COLO829 (cell line): ENCODE measurements around the gene IGDCC3.

Experiments
- DNase-seq: peaks from one replicate; pipeline ENCODE4 v3.0.0; 2012; ENCODE audit warnings: low spot score

The IGDCC3 gene

GRCh38 chr15:65289261-65289854, 88.4 kb downstream of the IGDCC3 start:
- DNase-seq: no peak

- no peak for DNase-seq
These were observed 90.3 kb downstream of the IGDCC3 start for GRCh38 chr15:65287520-65287855.

DNA sequence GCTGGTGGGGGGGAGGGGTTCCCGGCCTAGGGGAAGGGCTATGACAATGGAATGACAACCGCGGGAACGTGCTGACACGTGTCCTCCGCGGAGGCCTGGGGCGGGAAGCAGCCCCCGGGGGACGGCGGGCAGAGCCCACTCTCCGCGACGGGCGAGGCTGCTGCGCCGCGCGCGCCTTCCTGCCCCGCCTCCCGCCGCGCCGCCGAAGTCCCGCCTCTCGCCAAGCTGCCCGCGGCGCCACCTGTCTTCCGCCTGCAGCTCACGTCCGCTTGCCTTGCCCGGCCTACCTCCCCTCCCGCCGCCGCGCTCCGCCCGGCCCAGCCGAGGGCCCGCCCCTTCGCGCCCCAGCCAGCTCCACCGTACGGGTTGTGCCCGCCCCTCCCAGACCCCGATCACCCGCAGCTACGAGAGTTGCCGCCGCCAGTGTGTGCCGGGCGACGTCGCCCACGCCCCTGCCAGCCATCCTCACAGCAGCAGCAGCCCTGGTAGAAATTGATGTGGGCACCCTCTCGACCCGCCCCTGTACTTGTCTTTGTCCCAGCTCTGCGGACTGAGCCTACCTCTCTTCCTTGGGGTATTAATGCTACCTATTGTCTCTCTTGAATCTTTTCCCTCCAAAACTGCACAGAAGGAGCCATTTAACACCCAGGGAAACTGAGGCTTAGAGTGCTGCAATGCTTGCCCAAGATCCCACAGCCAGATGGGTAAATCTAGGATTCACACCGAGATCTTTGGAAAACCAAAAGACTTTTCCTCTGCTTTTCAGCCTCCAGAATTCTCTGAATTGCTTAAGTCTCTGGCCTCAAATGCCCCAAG, 90.9 kb downstream of the IGDCC3 start, which contains the start of gene PARP16:
Gene PARP16, minus strand, starts transcription at position 180 of the 816 bp plus-strand sequence. CDS start 457 bp downstream, outside the sequence.
- DNase-seq: no peak

DNA sequence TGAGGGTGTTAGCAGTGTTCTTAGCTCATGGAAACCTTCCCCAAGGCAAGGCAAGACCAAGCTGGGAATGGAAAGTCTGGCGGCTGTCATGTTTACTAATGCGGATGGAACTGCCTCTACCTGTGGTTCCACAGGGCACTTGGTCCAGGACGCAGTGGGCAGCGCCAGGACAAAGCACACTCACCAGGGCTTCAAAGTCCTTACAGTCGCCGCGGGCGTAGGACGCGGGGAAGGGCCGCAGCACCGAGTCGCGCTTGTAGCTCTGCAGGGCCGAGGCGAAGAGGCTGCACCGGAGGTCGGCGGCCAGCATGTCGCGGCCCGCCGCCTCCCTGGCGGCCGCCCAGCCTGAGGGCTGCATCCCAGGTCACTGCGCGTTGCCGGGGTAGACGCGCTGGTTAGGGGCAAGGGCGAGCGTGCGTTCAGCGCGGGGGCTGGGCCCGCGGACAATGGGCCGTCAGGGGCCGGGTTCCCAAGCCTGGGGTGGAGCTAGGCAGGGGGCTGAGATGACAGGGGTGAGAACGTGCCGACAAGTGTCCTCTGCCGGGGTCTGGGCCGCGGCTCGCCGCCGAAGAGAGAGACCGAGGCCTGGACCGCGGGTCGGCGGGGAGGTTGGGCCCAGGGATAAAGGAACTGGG, 91.6 kb downstream of the IGDCC3 start:
- DNase-seq: no peak

DNA sequence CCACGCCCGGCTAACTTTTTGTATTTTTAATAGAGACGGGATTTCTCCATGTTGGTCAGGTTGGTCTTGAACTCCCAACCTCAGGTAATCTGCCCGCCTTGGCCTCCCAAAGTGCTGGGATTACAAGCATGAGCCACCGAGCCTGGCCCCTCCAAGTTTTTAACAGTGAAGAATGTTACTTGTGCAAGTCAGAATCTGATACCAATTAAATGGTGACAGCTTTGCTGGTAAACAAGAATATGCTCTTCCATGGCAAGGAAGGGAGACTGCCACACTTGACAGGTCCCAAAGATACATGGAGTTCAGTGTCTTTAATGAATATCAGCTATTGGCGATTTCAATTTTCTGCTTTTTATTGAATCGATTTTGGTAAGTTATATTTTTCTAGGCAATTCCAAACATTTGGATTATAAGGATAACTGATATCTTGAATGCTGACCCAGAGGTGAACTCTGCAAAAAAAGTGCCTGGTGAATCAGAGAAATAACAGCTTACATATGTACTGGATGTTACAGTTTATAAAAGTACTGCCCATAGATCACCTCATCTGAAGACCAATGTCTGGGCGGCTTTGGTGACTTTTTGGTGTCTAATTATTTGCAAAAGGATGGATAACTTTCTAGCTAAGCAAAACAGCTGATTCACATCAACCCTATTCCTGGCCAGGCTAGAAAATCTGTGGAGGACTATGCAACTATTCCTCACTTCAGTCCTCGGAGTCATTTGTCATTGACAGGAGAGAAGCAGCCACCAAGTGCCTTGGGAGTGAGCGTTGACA, 92.3 kb downstream of the IGDCC3 start:
- no peak for DNase-seq

GRCh38 chr15:65278480-65278879, 99.3 kb downstream of the IGDCC3 start:
- no peak for DNase-seq
